ENCODE measurements around the gene TMEM247. TPM values are rescaled to one million over a fixed set of nuclear protein-coding genes. Genes with fewer than 3 reads are reported as not detected.

Gene TMEM247
- total RNA-seq, 1 donor from 2014 or later = not detected

DNA sequence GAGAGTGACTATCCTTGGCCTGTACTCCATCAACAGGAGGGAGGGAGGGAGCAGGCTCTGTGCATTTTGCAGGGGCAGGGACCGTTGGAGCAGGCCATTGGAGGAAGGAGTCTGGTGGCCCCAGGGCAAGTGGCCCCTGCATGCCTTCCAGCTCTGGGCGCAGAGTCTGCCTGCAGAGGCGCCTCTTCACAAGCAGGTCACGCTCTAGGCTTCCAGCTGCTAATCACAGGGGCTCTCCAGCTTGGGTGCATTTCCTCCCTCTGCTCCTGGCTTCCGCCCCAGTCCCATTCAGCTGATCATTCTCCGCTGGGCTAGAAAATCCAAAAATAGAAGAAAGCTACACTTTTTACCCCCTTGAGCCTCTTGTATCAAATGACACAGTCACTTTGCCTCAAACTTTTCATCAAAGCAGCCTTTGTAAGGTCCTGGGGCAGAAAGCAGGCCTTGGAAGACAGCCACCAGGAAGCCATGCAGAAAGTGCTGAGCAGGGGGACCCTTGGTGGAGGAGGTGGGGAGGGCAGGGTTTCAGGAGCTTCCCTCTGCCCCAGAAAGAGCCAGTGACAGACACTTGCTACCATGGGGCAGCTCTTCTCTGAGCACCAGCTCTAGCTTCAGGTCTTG lies 11.3 kb downstream of the TMEM247 start:
- DNase-seq = no peak

DNA sequence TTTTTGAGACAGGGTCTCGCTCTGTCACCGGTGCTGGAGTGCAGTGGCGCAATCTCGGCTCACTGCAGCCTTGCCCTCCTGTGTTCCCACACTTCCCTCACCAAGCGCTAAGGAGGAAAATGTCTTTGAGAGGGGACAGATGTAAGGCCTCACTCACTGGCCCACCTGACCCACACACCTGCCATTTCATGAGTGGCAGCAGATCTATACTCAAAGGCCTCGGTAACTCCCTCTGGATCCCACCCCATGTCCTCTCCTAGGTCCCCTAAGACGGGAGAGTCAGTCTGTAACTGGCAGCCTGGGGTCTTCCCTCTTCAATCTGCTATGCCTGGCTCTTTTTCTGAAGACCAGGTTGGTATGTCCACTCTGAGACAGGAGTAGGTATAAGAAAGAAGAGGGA lies 12.9 kb downstream of the TMEM247 start:
- DNase-seq = no peak

DNA sequence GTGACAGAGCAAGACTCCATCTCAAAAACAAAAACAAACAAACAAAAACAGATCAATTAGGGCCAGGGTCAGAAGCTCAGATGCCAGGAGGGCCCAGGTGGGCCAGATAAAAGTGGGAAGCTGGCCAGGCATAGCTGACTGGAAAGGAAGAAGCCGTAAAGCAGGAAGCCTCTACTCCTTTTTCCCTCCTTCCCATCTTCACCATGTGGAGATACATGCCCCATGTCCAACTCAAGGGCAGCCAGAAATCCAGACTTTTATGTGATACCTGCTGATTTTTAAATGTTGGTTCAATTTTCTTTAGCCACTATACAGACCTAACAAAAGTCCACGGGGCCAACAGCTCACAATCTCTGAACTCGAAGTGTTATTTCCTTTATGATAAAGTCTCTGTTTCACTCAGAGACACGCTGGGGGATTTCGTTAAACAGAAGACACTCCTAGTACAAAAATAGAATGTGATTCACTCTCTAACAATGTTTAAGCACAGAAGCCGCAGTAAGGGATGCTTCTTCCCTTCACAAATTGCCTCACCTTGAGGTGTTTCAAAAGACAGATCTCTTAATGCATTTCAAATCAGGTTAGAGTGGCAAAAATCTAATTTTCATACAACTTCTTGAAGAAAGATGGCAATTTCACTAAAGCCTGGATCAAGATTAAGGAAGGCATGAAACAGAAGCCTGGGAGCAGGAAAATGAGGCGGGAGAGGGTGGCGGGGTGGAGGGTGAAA lies 14.0 kb downstream of the TMEM247 start:
- peak; percentile 28 for DNase-seq

DNA sequence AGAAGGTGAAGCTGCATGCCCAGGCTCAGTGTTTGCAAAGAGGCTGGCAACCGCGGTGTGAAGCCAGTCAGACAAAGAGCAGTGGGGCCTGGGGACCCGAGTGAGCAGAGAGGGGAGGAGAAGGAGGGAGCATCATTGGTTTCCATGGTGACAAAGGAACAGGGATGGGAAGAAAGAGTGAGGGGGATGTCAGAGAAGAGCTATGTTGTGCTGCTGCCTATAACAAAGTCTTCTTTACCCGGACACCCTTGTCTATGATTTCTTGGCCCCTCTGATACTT lies 14.5 kb downstream of the TMEM247 start:
- DNase-seq = no peak

DNA sequence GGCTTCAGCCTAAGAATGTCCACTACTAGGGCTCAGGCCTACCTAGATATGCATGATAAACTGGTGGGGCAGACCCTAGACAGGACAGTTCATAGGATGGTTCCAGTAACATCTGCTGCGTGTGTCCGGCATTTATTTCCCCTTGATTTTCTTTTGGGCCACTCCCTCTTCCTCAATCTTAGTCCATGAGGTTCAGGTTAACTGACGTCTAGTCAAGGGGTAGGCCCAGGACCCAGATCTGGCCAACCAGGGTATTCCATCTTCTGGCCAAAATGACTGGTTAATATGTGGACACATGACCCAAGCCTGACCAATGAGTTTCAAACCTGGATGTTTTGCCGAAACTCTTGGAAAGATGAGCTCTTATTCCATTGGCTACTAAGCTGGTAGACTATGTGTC lies 15.2 kb downstream of the TMEM247 start:
- no peak for DNase-seq

DNA sequence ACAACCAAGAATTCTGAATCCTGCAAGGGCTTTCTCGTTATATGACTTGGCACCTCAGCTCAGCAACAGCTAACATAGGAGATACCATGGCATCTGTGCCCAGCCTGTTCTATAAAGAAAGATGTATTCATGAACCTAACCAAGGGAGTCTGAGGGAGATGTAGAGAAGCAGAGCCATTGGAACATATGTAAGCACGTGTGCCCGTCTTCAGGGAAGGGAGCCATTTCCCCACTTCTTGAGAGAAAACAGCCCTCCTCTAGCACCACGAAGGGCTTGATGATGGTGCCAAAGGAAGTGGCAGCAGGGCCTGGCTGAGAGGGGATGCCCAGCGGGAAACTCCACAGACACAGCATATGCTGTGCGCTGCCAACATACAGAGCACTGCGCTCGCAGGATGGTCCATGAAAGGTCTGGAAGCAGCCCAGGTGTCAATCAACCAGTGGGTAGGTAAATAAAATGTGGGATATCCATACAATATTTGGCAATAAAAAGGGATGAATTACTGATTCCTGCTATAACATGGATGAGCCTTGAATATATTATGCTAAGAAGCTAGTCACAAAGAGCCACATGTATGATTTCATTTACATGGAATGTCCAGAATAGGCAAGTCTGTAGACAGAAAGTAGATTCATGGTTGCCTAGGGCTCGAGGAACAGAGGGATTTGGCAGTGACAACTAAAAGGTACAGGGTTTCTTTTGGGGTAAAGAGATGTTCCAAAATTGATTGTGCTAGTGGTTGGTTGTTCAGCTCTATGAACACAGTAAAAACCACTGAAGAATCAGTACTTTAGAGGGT lies 16.1 kb downstream of the TMEM247 start:
- no peak for DNase-seq

DNA sequence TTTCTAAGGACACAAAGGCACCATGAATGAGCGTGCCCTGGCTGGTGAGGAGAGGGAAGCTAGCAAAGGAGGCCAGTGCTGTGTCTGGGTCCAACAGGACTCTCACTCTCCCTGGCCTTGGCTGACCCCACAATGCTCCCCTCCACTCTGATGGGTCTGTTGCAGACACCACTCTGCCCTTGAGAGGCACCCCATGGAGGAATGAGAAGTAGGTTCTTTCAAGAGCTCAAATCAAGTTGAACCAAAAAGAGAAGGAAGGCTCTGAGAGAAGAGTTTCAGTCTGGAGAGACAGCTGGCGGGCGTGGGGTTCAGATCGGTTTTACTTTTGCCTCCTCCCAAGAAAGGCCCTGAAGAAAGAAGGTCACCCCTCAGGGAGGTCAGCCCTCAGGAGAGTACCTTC lies 18.4 kb downstream of the TMEM247 start:
- no peak for DNase-seq

DNA sequence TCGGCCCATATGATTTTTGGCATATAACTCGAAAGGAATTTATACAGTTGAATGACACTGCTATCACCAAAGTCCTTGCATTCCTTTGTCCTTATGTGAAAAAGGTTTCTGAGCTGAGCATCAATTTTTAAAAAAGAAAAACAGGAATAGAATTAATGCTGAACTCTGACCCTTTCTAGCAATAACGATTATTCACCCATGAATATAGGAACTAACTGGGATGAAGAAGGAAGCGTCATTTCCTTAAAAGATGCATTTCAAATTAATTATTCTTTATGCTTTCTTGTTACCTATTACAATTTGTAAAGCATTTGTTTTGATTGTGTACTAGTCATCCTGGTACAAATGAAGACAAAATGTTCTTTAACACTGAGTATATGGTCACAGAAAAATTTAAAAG lies 19.3 kb downstream of the TMEM247 start:
- no peak for DNase-seq

DNA sequence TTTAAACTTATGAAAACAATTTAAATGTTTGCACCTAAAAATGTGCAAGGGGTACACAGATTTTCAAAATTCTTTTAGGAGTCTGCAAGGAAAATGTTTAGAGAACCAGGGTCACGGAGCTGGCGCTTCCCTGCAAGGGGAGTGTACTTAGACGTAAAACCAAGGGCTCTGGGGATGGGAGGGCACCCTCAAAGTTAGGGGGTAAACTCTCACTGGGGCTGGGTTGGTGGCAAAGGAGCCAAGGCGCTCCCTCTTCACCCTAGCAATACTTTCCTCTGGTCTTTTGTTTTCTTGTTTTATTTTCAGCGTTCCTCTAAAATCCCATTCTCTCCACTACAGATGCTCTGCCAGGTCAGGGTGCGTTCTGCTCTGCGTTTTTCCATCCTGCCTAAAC lies 20.0 kb downstream of the TMEM247 start:
- DNase-seq = no peak

DNA sequence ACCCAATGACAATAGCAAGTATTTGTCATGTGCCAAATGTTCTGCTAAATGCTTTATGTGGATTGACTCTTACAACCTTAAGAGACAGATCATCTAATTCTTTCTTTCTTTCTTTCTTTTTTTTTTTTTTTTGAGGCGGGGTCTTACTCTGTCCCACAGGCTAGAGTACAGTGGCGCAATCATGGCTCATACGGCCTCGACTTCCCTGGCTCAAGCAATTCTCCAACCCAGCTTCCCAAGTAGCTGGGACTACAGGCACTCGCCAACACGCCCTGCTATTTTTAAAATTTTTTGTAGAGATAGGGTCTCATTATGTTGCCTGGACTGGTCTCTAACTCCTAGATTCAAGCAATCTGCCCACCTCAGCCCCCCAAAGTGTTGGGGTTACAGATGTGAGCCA lies 21.4 kb downstream of the TMEM247 start:
- no peak for DNase-seq

DNA sequence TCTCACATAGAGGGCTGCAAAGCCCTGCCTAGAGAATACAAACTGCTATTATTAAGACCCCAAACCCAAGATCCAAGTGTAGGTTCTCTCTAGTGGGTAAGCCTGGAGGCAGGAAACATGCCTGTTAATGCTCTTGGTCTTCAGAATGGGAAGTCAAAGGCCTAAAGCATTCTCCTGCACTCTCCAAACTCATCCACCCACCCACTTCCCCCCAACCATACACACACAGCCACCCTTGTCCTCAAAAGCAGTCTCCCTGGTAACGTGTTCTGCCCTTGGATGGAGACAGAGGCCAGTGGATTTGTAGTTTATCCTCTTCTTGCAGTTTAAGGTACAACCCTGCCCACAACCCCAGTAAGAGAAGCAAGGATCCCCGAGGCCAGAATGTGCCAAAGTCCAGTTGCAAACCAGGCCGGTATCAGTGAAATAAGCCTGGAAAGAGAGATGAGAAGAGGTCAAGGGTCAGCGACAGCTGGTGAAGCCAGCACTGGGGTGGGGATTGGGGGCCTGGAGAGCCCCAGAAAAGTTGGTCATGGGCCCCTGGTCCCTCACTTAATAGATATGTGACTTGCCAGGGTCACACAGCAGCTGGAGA lies 23.0 kb downstream of the TMEM247 start:
- DNase-seq = no peak

DNA sequence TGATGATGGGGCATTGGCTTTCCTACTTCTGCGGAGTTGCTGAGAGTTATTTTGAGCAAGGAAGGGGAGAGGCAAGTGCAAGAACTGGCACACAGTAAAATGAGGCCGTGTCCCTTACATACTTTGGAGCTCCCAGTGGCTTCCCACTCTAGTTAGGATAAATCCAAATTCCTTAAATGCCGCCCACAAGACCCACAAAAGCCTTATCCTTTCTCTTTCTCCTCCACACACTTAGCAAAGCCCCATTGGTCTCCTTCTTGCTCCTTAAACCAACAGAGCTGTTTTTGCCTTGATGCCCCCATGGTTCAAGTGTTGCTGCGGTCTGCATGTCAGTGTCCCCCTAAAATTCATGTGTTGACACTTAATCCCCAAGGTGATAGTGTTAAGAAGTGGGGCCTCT lies 24.3 kb downstream of the TMEM247 start:
- DNase-seq = no peak

DNA sequence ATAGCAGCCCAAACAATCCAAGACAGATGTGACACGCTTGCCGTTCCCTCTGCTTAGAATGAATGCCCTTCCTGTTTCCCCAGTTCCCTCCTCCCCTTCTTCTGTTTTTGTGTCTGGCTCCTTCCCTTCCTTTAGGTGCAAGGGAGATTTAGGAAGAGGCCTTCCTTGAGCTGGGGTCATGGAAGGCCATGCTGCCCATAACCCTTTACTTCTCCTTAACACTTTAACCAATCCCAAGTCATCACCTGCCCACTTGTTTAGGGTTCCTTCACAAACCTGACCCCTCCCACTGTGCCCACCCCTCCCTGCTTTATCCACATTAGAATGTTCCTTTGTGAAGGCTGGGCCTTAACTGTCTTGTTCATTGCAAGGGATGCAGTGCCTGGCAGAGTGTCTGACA lies 24.9 kb downstream of the TMEM247 start:
- DNase-seq = no peak

DNA sequence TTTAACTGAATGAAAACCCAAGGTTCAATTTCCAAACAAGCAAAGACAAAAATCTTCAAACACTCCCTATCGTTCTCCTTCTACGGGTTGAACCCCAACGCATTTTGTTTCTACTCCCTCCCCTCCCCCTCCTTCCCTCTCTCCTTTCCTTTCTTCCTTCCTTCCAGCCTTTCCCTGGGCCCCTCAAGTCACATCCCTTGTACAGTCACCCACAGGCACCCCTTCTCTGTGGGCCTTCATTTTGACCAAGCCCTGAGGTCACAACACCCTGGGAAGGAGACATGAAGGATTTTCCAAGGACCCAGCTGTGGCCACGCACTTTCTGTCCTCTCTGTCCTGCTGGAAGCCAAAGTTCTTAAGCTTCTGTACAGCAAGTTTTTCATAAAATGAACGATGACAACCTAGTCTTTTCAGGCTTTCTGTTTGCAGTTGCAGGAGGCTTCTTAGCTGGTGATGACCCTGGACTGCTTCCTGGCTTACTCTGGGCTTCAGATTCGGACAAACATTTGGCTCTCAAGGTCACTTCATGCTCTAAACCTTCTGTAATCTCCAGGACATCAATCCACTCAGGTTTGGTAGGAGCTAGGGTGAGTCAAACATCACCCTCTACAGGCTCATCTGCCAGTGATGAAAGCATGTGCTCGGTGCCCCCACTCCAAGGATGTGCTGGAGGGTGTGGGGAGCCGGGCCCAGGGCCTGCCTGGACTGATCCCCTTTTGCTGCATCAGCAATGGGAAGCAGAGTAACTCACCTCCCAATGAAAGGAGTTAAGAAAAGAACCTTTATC lies 25.5 kb downstream of the TMEM247 start:
- DNase-seq = no peak

DNA sequence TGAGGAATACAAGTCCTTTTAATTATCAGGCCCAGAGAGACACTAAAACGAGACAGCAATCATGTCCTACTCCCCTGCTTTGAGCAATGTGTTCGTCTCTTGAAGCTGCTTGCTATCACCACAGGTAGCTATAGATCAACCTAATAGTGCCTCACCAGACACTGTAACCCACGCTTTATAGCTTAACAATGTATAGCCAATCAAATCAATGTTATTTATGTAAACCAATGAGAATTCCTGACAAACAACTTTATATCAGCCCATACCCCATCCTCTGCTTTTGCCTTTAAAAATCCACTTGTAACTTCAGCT lies 26.1 kb downstream of the TMEM247 start:
- no peak for DNase-seq

DNA sequence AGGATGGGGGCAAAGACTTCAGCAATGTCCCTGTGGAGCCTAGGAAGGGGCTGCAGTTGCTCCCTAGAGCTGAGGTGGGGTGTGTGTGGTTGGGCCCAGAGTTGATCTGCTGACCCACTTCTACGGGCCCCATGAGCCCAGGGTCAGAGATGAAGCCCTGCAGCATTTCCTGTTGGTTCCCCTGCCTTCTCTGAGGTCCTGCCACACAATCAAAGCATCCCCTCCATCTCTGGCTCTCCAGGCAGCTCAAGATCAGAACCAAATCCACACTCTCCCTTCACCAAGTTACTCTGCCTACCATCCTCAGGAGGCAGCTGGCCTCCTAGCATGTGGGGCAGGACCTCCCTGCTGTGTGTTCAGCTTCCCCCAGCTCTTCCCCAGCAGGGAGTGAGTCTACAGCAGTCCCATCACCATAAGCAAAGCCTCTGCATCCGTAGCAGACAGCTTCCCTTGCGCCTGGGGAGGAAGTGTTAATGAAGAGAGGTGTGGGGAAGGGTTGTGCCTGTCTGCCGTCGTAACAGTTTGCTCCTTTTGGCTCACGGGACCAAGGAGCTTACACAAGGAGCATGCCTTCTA lies 26.9 kb downstream of the TMEM247 start:
- no peak for DNase-seq

DNA sequence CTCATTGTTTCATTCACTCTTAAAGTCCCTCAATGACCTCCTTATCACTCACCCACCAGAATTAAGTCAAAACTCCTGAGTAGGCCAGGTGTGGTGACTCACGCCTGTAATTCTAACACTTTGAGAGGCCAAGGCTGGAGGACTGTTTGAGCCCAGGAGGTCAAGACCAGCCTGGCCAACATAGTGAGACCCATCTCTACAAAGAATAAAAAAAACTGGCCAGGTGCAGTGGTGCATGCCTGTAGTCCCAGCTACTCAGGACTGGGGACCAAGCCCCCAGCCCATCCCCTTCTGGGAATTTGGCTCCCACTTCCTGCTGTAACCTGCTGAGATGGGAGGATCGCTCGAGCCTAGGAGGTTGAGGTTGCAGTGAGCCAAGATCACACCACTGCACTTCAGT lies 28.9 kb downstream of the TMEM247 start:
- no peak for DNase-seq

DNA sequence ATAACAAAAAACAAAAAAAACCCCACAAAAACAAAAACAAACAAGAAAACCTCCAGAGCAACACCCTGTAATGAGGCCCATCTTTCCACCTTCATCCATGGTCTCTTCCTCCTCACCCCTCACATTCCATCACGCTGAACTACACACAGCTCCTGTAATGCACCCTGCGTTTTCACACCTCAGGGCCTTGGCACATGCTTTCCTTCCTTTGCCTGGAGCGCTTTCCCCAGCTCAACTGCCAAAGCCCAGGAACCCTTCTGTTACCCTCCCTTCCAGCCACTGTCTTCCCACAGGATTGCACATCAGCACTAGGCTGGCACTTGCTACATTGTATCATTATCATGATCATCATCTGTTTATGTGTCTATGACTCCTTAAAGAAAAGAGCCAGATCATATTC lies 29.4 kb downstream of the TMEM247 start:
- DNase-seq = no peak

DNA sequence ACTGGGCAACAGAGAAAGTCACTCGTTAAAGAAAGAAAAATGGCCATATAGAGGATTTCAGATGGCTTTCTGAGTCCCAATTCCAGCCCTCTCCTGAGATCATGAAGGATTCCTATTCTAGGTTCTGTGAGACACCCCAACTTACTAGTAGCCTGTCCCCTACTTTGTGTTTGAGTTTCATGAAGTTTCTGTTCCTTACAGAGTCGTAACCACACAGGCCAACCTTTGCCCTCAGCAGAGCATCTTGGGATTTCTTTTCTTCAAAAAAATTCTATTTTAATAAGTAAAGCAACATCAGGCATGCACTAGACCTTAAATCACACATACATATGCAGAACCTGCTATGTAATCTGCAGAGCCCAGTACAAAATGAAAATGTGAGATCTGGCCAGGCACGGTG lies 30.4 kb downstream of the TMEM247 start:
- no peak for DNase-seq

DNA sequence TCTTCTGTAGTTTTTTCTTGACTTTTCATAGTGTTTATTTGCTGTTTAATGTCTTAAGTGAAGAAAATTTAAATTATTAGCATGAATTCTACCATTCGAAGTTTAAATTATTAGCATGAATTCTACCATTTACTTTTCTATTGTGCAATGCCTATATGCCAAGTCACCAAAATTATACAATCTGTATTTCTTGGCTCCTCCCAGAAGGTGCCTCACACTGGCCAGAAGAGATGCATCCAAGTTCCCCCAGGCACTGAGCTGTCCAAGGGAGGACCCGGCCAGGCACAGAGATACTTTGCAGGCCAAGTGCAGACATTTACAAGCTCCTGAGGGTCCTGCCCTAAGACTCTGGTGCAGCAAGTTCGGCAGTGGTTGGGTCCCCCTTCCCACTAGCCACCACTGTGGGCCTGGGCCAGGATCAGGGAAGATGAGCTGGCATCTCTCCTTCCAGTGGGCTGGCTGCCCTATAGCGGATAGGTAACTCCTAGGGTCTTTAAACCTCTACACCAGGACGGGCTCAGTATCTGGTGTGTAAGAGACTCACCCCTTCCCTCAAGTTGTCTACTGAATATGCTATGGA lies 31.3 kb downstream of the TMEM247 start:
- DNase-seq = no peak

DNA sequence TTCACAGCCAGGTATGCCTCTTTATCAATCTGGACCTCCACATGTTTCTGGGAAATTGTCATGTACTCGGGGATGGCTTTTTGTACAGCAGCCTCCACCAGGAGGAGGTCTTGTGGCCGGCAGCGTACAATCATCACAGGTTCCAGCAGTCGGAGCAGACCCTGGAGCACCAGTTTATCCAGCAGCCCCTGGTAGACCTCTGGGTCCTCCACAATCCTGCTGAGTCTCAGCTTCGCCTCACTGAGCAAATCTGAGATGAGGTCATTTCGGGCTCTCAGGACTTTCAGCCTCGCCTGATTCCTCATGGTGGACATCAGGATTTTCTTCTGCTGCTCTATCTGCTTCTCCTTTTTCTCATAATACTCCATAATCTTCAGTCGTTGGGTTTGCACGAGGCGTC lies 32.8 kb downstream of the TMEM247 start:
- DNase-seq = no peak

DNA sequence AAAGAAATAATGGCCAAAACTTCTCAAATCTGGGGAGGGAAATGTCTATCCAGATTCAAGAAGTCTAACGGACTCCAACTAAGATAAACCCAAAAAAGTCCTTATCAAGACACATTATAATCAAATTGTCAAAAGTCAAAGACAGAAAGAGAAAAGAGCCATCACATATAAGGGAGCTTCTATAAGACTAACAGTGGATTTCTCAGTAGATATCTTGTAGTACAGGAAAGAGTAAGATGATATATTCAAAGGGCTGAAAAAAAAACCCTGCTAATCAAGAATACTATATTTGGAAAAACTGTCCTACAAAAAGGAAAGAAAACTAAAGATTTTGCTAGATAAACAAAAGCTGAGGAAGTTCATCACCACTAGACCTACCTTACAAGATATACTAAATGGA lies 35.4 kb downstream of the TMEM247 start:
- DNase-seq = no peak

Data from dermis blood vessel endothelial cell (primary cell).